ENCODE results near the gene SMIM33. TPM values are rescaled to one million over a fixed set of nuclear protein-coding genes. Genes with fewer than 3 reads are reported as not detected.
"Not testable (repeated sequence)": the region's sequence is repeated elsewhere in the genome, so short reads cannot be mapped to it uniquely, and the experiment has no call there.

The SMIM33 gene
- total RNA-seq, 4 donors from 2014 or later: 0.55 to 0.64 TPM; not detected in 2

- Histone ChIP-seq H3K4me1 (peaks cover 0 to 11% (median 4%) of the 10 kb centered on the region in 4 donors), H3K27me3 (no peaks in the 10 kb centered on the region), H3K36me3 (no peaks in the 10 kb centered on the region), H3K27ac (no peak overlapping the region), H3K9me3 (no peaks in the 10 kb centered on the region), H3K4me3 (no peak overlapping the region)
- intact Hi-C loops (cut with DNase I; ENCODE audit: low total_unique reads): no loop called here
- TF ChIP-seq, protein P1, sequence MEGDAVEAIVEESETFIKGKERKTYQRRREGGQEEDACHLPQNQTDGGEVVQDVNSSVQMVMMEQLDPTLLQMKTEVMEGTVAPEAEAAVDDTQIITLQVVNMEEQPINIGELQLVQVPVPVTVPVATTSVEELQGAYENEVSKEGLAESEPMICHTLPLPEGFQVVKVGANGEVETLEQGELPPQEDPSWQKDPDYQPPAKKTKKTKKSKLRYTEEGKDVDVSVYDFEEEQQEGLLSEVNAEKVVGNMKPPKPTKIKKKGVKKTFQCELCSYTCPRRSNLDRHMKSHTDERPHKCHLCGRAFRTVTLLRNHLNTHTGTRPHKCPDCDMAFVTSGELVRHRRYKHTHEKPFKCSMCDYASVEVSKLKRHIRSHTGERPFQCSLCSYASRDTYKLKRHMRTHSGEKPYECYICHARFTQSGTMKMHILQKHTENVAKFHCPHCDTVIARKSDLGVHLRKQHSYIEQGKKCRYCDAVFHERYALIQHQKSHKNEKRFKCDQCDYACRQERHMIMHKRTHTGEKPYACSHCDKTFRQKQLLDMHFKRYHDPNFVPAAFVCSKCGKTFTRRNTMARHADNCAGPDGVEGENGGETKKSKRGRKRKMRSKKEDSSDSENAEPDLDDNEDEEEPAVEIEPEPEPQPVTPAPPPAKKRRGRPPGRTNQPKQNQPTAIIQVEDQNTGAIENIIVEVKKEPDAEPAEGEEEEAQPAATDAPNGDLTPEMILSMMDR (IDR thresholded peaks at IDR 0.05): no peak
- no peak for TF ChIP-seq POLR2AphosphoS5 (IDR thresholded peaks at IDR 0.05)
- TF ChIP-seq POLR2A (IDR thresholded peaks at IDR 0.05): no peak
- TF ChIP-seq EP300 (IDR thresholded peaks at IDR 0.05; ENCODE audit: low read depth): no peak
- WGBS, 2 donors (ENCODE audit: low coverage in 1 of 2): 91 to 92% methylated on average over 2 to 3 of the region's 3 CpGs
- no peak for DNase-seq
- in situ Hi-C loops (cut with MboI; ENCODE audit: low pct_ligation_motif_present in 1 of 4, low pct_unique_long_range_greater_than_20kb in 1 of 4, low sequenced_read_pairs in 3 of 4): no loop called here
These were observed 25.0 kb downstream of the SMIM33 start for GRCh38 chr5:139495638-139496435.

- in situ Hi-C loops (cut with MboI; ENCODE audit: low pct_ligation_motif_present in 1 of 4, low pct_unique_long_range_greater_than_20kb in 1 of 4, low sequenced_read_pairs in 3 of 4): loop anchor here in 1 of 4 donors (10.0 kb wide), 1 partner anchor 77 kb away; no protein-coding TSS in a partner anchor
- H3K36me3 ChIP-seq: no peaks in the 10 kb centered on the region
- WGBS, 2 donors (ENCODE audit: low coverage in 1 of 2): 87% methylated on average over 4 of the region's 4 CpGs; no CpG with 5 or more reads in 1 of the 2 donors
- no peak overlapping the region for H3K4me3 ChIP-seq
- TF ChIP-seq POLR2A (IDR thresholded peaks at IDR 0.05) (no peak), POLR2AphosphoS5 (IDR thresholded peaks at IDR 0.05) (no peak)
- TF ChIP-seq, protein P1 (IDR thresholded peaks at IDR 0.05): no peak
- no peaks in the 10 kb centered on the region for H3K27me3 ChIP-seq
- no peaks in the 10 kb centered on the region for H3K4me1 ChIP-seq
- intact Hi-C loops (cut with DNase I; ENCODE audit: low total_unique reads): no loop called here
- no peaks in the 10 kb centered on the region for H3K9me3 ChIP-seq
- no peak overlapping the region for H3K27ac ChIP-seq
- DNase-seq: no peak
These were observed 30.6 kb downstream of the SMIM33 start for GRCh38 chr5:139501381-139501780.

- 53 to 92% methylated on average over 3 to 15 of the region's 15 CpGs for WGBS, 2 donors (ENCODE audit: low coverage in 1 of 2)
- H3K27me3 ChIP-seq; H3K4me1 ChIP-seq; H3K36me3 ChIP-seq; DNase-seq; intact Hi-C loops (cut with DNase I; ENCODE audit: low total_unique reads); H3K9me3 ChIP-seq; H3K4me3 ChIP-seq; H3K27ac ChIP-seq: not testable (repeated sequence)
- in situ Hi-C loops (cut with MboI; ENCODE audit: low pct_ligation_motif_present in 1 of 4, low pct_unique_long_range_greater_than_20kb in 1 of 4, low sequenced_read_pairs in 3 of 4): loop anchor here in 1 of 4 donors (10.0 kb wide), 1 partner anchor 78 kb away; no protein-coding TSS in a partner anchor
These were observed 32.4 kb downstream of the SMIM33 start for GRCh38 chr5:139503036-139503817.

DNA sequence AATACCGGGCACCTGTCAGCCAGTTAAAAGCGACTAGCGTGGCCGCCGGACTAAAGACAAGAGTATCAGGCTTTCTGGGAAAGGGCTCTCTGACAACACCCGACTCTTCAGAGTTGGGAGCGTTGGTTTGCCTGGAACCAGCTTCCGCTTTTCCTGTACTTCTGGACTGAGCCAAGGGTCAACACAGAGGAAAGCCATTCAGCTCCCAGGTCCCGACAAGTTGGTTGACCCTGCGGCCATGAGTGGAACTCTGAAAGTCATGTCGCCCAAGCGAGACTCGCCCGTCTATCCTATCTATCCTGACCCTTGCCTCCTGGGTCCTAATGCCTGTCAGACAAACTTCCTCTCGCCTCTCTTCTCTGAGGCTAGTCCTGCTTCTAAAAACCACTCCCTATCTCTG, 33.1 kb downstream of the SMIM33 start:
- DNase-seq; H3K4me3 ChIP-seq; H3K4me1 ChIP-seq; H3K36me3 ChIP-seq; H3K27me3 ChIP-seq; intact Hi-C loops (cut with DNase I; ENCODE audit: low total_unique reads); H3K27ac ChIP-seq; H3K9me3 ChIP-seq: not testable (repeated sequence)
- in situ Hi-C loops (cut with MboI; ENCODE audit: low pct_ligation_motif_present in 1 of 4, low pct_unique_long_range_greater_than_20kb in 1 of 4, low sequenced_read_pairs in 3 of 4): loop anchor here in 1 of 4 donors (10.0 kb wide), 1 partner anchor 79 kb away; no protein-coding TSS in a partner anchor
- 53 to 79% methylated on average over 5 to 15 of the region's 15 CpGs for WGBS, 2 donors (ENCODE audit: low coverage in 1 of 2)

- H3K4me1 ChIP-seq; H3K27me3 ChIP-seq; H3K36me3 ChIP-seq; H3K27ac ChIP-seq; H3K9me3 ChIP-seq; DNase-seq; H3K4me3 ChIP-seq; intact Hi-C loops (cut with DNase I; ENCODE audit: low total_unique reads): not testable (repeated sequence)
- WGBS, 2 donors (ENCODE audit: low coverage in 1 of 2): 85 to 93% methylated on average over 4 to 5 of the region's 5 CpGs
- in situ Hi-C loops (cut with MboI; ENCODE audit: low pct_ligation_motif_present in 1 of 4, low pct_unique_long_range_greater_than_20kb in 1 of 4, low sequenced_read_pairs in 3 of 4): loop anchor here in 1 of 4 donors (10.0 kb wide), 1 partner anchor 80 kb away; no protein-coding TSS in a partner anchor
These were observed 33.9 kb downstream of the SMIM33 start for GRCh38 chr5:139504722-139505121.
